HepG2 (cell line): ENCODE measurements around the gene PHEX. TPM values are rescaled to one million over a fixed set of nuclear protein-coding genes. Genes with fewer than 3 reads are reported as not detected.

Experiments
- ATAC-seq: fragments of 200-7000 bp; cut with Tn5 transposase; 3 replicates; pipeline ENCODE4 v1.9.1; 2020; ENCODE audit warnings: mild to moderate bottlenecking, moderate library complexity
- BruUV-seq: library from RNA; stranded (reverse); fragments of 400-500 nt; replicated peaks from 2 replicates; lab custom pipeline; 2021; lab: Mats Ljungman, UMichigan
- CTCF ChIA-PET: fragments of 300-600 bp; formaldehyde crosslinking; extraction: SDS; loops from one replicate; lab custom pipeline; 2021; ENCODE audit warnings: low total read pairs, inconsistent platforms, low intra/inter-chr PET ratio; lab: Yijun Ruan, JAX
- POLR2A ChIA-PET: fragments of 350-600 bp; sonication (Branson Sonifier 250); formaldehyde crosslinking; loops from one replicate; lab custom pipeline; 2020; ENCODE audit warnings: antibody characterized with exemption, inconsistent platforms; lab: Yijun Ruan, JAX
- DNase-seq: peaks from one replicate; pipeline ENCODE4 v3.0.0-alpha.2; 2015; ENCODE audit warnings: low spot score
- FAIRE-seq: peaks from 3 replicates; lab custom pipeline; 2011; peaks lifted over from hg19 to GRCh38; lab: Jason Lieb, UNC
- H2AFZ ChIP-seq: one replicate; pipeline ENCODE4 v1.6.1; 2011; ENCODE audit warnings: low read length, inconsistent platforms
- H3K27ac ChIP-seq: fragments of 300-600 bp; 3 replicates; pipeline ENCODE4 v1.8.0; 2011; ENCODE audit warnings: mixed run types, mild to moderate bottlenecking, mixed read lengths, low read length, inconsistent platforms; ENCODE audit not compliant: insufficient read depth; ENCODE audit errors: extremely low read length
- H3K27me3 ChIP-seq, 2 experiments: fragments of 200-600 bp in 1 of 2; 2 replicates in 1 of 2; 3 replicates in 1 of 2; pipeline versions ENCODE4 v1.6.0 to v1.8.0; 2011; ENCODE audit warnings: low read length in 2 of 2, mild to moderate bottlenecking in 2 of 2, moderate library complexity in 2 of 2, inconsistent platforms in 1 of 2; ENCODE audit not compliant: insufficient read depth in 2 of 2, control insufficient read depth in 1 of 2
- H3K36me3 ChIP-seq, 2 experiments: fragments of 200-600 bp in 1 of 2; replicated peaks in 1 of 2; 2 replicates in 1 of 2; 3 replicates in 1 of 2; pipeline versions ENCODE4 v1.5.1 to v1.8.0; 2011; ENCODE audit warnings: low read length in 2 of 2, inconsistent platforms in 1 of 2; ENCODE audit not compliant: insufficient read depth in 2 of 2, control insufficient read depth in 1 of 2
- H3K4me1 ChIP-seq: 2 replicates; pipeline ENCODE4 v1.5.1; 2012; ENCODE audit warnings: low read length, inconsistent platforms; ENCODE audit not compliant: insufficient read depth
- H3K4me2 ChIP-seq: 2 replicates; pipeline ENCODE4 v1.6.0; 2011; ENCODE audit warnings: low read depth, low read length, inconsistent platforms
- H3K4me3 ChIP-seq, 3 experiments: fragments of 200-600 bp in 1 of 3; sonication (generic), shearing (Covaris generic) in 1 of 3; replicated peaks in 1 of 3; 2 replicates each; pipeline ENCODE4 v1.5.1; 2011 to 2016; ENCODE audit warnings: low read length in 3 of 3, inconsistent platforms in 2 of 3, low read depth in 2 of 3, mild to moderate bottlenecking in 2 of 3, control low read depth in 1 of 3, mixed read lengths in 1 of 3; ENCODE audit not compliant: insufficient read depth in 1 of 3
- H3K79me2 ChIP-seq: one replicate; pipeline ENCODE4 v1.6.1; 2011; ENCODE audit warnings: low read length, inconsistent platforms; ENCODE audit not compliant: insufficient read depth
- H3K9ac ChIP-seq: 2 replicates; pipeline ENCODE4 v1.6.0; 2011; ENCODE audit warnings: mild to moderate bottlenecking, low read depth, low read length, inconsistent platforms; ENCODE audit not compliant: insufficient read depth
- H3K9me3 ChIP-seq: 2 replicates; pipeline ENCODE4 v1.5.1; 2012; ENCODE audit warnings: mild to moderate bottlenecking, low read length
- H4K20me1 ChIP-seq: 2 replicates; pipeline ENCODE4 v1.6.0; 2011; ENCODE audit warnings: inconsistent platforms, mild to moderate bottlenecking, low read length, moderate library complexity; ENCODE audit not compliant: insufficient read depth
- ASH2L ChIP-seq: fragments of 300-600, 200-600 bp; sonication (generic); IDR thresholded peaks from 2 replicates; pipeline ENCODE4 v1.7.0; 2017; ENCODE audit warnings: low read depth, mild to moderate bottlenecking, moderate library complexity, mixed read lengths, low read length; ENCODE audit not compliant: insufficient read length
- ATRX ChIP-seq: sonication (generic); formaldehyde crosslinking; IDR thresholded peaks from 2 replicates; pipeline ENCODE4 v1.4.0; 2020; ENCODE audit warnings: missing genetic modification reagents, borderline replicate concordance
- FIP1L1 ChIP-seq: fragments of 200-400 bp; formaldehyde crosslinking; IDR thresholded peaks from 2 replicates; pipeline ENCODE4 v1.6.1; 2018; ENCODE audit warnings: low read depth, mild to moderate bottlenecking, low read length, moderate library complexity, borderline replicate concordance; ENCODE audit not compliant: insufficient read depth
- FOXP1 ChIP-seq, 2 experiments: fragments of 450-650 bp in 1 of 2; IDR thresholded peaks; 2 replicates each; pipeline ENCODE4 v1.6.1; 2017 to 2018; ENCODE audit warnings: antibody characterized with exemption in 1 of 2
- GFI1 ChIP-seq: sonication (generic); formaldehyde crosslinking; IDR thresholded peaks from 2 replicates; pipeline ENCODE4 v1.5.0; 2020; ENCODE audit warnings: missing genetic modification reagents, mild to moderate bottlenecking, borderline replicate concordance
- HMG20A ChIP-seq: IDR thresholded peaks from 2 replicates; pipeline ENCODE4 v1.6.1; 2016; ENCODE audit warnings: borderline replicate concordance
- KDM5A ChIP-seq: fragments of 200-600 bp; sonication (generic); IDR thresholded peaks from 2 replicates; pipeline ENCODE4 v1.7.0; 2018; ENCODE audit warnings: antibody characterized with exemption, mild to moderate bottlenecking, low read length, borderline replicate concordance
- SAFB2 ChIP-seq: sonication (generic); formaldehyde crosslinking; IDR thresholded peaks from 2 replicates; pipeline ENCODE4 v1.5.1; 2020; ENCODE audit warnings: missing genetic modification reagents, low read depth, mild to moderate bottlenecking, borderline replicate concordance
- TP53 ChIP-seq: sonication (generic); formaldehyde crosslinking; conservative IDR thresholded peaks from 2 replicates; pipeline ENCODE4 v1.4.0; 2020; ENCODE audit warnings: missing genetic modification reagents
- ZMYM2 ChIP-seq: sonication (generic); formaldehyde crosslinking; IDR thresholded peaks from 2 replicates; pipeline ENCODE4 v1.8.0; 2022; ENCODE audit warnings: mild to moderate bottlenecking, missing genetic modification reagents
- ZNF260 ChIP-seq: sonication (generic); formaldehyde crosslinking; IDR thresholded peaks from 2 replicates; pipeline ENCODE4 v1.4.0; 2020; ENCODE audit warnings: missing genetic modification reagents, low read depth, mild to moderate bottlenecking, borderline replicate concordance
- ZNF296 ChIP-seq: sonication (generic); formaldehyde crosslinking; conservative IDR thresholded peaks from 2 replicates; pipeline ENCODE4 v1.5.0; 2020; ENCODE audit warnings: mild to moderate bottlenecking, missing genetic modification reagents
- ZNF33A ChIP-seq: sonication (generic); formaldehyde crosslinking; IDR thresholded peaks from 2 replicates; pipeline ENCODE4 v1.5.1; 2020; ENCODE audit warnings: missing genetic modification reagents, mild to moderate bottlenecking, moderate library complexity, borderline replicate concordance
- ZNF382 ChIP-seq: sonication (generic); formaldehyde crosslinking; IDR thresholded peaks from 2 replicates; pipeline ENCODE4 v1.5.0; 2020; ENCODE audit warnings: missing genetic modification reagents, mild to moderate bottlenecking, borderline replicate concordance
- ZNF431 ChIP-seq: sonication (generic); formaldehyde crosslinking; IDR thresholded peaks from 2 replicates; pipeline ENCODE4 v1.9.0; 2022; ENCODE audit warnings: missing genetic modification reagents, low read depth, mild to moderate bottlenecking, borderline replicate concordance
- WGBS: methylation state at CpG from one replicate; pipeline ENCODE4 v1.1.6; 2017; ENCODE audit warnings: low lambda C conversion rate; 5-methylcytosine and 5-hydroxymethylcytosine counted together
- in situ Hi-C: cut with HindIII; loops from 2 replicates; pipeline ENCODE4 v1.10.0; 2017; ENCODE audit warnings: low pct_unique_long_range_greater_than_20kb; ENCODE audit not compliant: extremely low pct_ligation_motif_present
- intact Hi-C: fragments of 100-400 bp; cut with micrococcal nuclease; formaldehyde crosslinking; loops from one replicate; pipeline ENCODE4 v1.10.0; 2022; ENCODE audit not compliant: unreplicated experiment
- polyA plus RNA-seq, 8 experiments: library from polyadenylated mRNA; depleted of rRNA in 3 of 8; stranded (reverse) in 7 of 8; unstranded in 1 of 8; fragments of >200 nt; fragmentation: Illumina TruSeq in 4 of 8; extraction: Trizol in 4 of 8; gene quantifications; 2 replicates each; pipeline versions ENCODE4 v1.2.1 to v1.2.3, GENCODE V29; 2011 to 2016; ENCODE audit warnings: low read depth in 4 of 8, missing spikeins in 1 of 8, mixed read lengths in 1 of 8; ENCODE audit not compliant: insufficient read depth in 1 of 8
- total RNA-seq, 5 experiments: library from RNA; depleted of rRNA; stranded (reverse); fragments of >200 nt; fragmentation: Illumina TruSeq; extraction: Trizol; gene quantifications; 2 replicates each; pipeline ENCODE4 v1.2.3, GENCODE V29; 2016; ENCODE audit warnings: low read depth in 1 of 5
- TF ChIP-seq, protein P1 (sequence below): sonication (generic); formaldehyde crosslinking; IDR thresholded peaks from 2 replicates; pipeline ENCODE4 v1.8.0; 2022; ENCODE audit warnings: missing genetic modification reagents, mild to moderate bottlenecking, borderline replicate concordance

The PHEX gene
- total and polyA plus RNA-seq, 2 of the 13 experiments (the other 11 are each of a cell fraction or from before 2014, with no cell fraction given) = 0.01 to 0.27 TPM

DNA sequence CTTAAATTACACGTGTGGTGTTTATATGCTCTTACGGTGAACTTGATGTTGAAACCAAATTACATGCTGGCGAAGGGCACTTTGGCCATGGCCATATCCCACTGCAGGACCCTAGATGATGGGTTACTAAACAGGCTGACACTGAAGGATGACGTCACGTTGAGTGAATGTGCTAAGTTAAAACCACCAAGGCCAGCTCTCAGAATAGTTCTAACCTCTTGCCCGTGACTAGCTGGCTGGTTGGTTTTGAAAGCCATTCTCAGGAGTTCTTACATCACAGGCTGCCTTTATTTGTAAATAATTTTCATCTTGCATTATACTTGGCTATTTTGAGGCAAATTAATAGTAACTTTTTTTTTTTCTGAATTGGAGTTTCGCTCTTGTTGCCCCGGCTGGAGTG is 41.3 kb upstream of the PHEX start (continued):
- no peak for TF ChIP-seq ZNF431

DNA sequence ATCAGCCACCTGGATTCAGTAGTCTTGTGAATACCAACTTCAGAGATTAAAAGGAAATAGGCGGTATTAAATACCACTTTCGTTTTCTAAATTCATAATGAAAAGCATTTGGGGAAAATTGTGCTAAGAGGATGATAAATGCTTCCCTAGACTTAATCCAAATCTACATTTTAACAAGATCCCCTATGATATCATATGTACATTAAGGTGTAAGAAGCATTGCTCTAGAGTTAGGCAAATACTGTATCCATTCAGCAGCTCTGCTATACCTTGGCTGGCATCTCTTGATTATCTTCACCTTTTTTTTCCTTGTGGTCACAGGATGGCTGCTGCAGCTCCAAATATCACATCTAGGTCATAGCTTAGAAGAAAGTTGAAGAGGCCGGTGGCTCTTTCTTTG is 40.6 kb upstream of the PHEX start:
- ATAC-seq = no peak
- TF ChIP-seq ZNF296 (CRISPR knock-in tag) (no peak), HMG20A (CRISPR knock-in tag) (no peak), TP53 (CRISPR knock-in tag) (no peak), ASH2L (no peak)
- TF ChIP-seq, all 625 proteins: peak for 0
- 100% methylated on average over 3 of the region's 3 CpGs for WGBS
- Histone ChIP-seq H3K27ac (no peak overlapping the region), H3K27me3 (no peaks in the 10 kb centered on the region), H3K79me2 (no peaks in the 10 kb centered on the region), H2AFZ (no peak overlapping the region), H3K9ac (no peak overlapping the region), H3K4me3 (no peak overlapping the region), H3K36me3 (peaks cover 0 to 26% of the 10 kb centered on the region in 2 experiments; a peak in 4 of 5 replicates), H3K4me2 (no peak overlapping the region), H3K9me3 (no peaks in the 10 kb centered on the region), H3K4me1 (no peaks in the 10 kb centered on the region), H4K20me1 (no peaks in the 10 kb centered on the region)
- no TSS peak for BruUV-seq
- DNase-seq = no peak
- intact Hi-C loops = no loop called here
- ChIA-PET POLR2A (no interaction called here), CTCF (no interaction called here)
- in situ Hi-C loops = loop anchor here (25.0 kb wide), 1 partner anchor 196 kb away; no protein-coding TSS in a partner anchor
- FAIRE-seq = no peak

DNA sequence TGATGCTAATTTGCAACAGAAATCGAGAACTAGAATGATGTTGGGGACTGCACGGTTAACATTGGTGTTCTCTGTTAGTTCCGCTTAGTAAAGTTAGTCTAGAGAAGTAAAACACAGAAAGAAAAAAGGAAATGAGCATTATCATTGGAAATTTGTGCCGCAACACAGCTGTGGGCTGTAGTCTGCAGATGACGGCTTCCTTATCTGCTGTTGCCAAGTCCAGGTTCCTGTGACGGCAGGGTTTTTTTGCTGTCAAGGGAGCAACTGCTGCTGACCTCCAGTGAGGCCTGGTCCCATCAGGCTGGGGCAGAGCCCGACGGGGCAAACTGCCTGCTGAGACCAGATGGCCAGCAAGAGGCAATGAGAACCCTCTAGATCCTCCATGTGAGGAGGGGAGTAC is 38.9 kb upstream of the PHEX start:
- DNase-seq = no peak
- FAIRE-seq = no peak
- CTCF ChIA-PET = no interaction called here
- H3K27ac ChIP-seq = no peak overlapping the region
- intact Hi-C loops = no loop called here
- H3K36me3 ChIP-seq = peaks cover 0 to 15% of the 10 kb centered on the region in 2 experiments; a peak in 2 of 5 replicates
- H3K9ac ChIP-seq = no peak overlapping the region
- no peak overlapping the region for H3K4me3 ChIP-seq
- H2AFZ ChIP-seq = no peak overlapping the region
- H3K4me1 ChIP-seq = no peaks in the 10 kb centered on the region
- no peaks in the 10 kb centered on the region for H3K79me2 ChIP-seq
- H3K9me3 ChIP-seq = no peaks in the 10 kb centered on the region
- H3K4me2 ChIP-seq = no peak overlapping the region
- 97% methylated on average over 5 of the region's 8 CpGs for WGBS
- H3K27me3 ChIP-seq = no peaks in the 10 kb centered on the region
- no TSS peak for BruUV-seq
- POLR2A ChIA-PET = no interaction called here
- H4K20me1 ChIP-seq = no peaks in the 10 kb centered on the region
- ATAC-seq = no peak
- in situ Hi-C loops = loop anchor here (25.0 kb wide), 1 partner anchor 194 kb away; no protein-coding TSS in a partner anchor
- no peak for TF ChIP-seq ZNF33A
- TF ChIP-seq GFI1 (CRISPR knock-in tag) = no peak
- TF ChIP-seq SAFB2 (CRISPR knock-in tag) = no peak
- no peak for TF ChIP-seq KDM5A
- TF ChIP-seq, protein P1, sequence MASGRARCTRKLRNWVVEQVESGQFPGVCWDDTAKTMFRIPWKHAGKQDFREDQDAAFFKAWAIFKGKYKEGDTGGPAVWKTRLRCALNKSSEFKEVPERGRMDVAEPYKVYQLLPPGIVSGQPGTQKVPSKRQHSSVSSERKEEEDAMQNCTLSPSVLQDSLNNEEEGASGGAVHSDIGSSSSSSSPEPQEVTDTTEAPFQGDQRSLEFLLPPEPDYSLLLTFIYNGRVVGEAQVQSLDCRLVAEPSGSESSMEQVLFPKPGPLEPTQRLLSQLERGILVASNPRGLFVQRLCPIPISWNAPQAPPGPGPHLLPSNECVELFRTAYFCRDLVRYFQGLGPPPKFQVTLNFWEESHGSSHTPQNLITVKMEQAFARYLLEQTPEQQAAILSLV (CRISPR knock-in tag) = no peak
- no peak for TF ChIP-seq ATRX (CRISPR knock-in tag)
- TF ChIP-seq ZMYM2 (CRISPR knock-in tag) = no peak
- TF ChIP-seq ZNF382 = no peak
- no peak for TF ChIP-seq ZNF260 (CRISPR knock-in tag)
- TF ChIP-seq FOXP1 (IDR thresholded peaks at IDR 0.05) = no peak
- no peak for TF ChIP-seq FOXP1 (CRISPR knock-in tag; IDR thresholded peaks at IDR 0.05)
- TF ChIP-seq FIP1L1 = no peak
